AML-193 (cell line): ENCODE measurements around the gene HERC3.

Experiments
- DNase-seq, 2 experiments: peaks; one replicate each; lab custom pipeline; 2025; lab: John Stamatoyannopoulos, UW

HERC3 gene

DNA sequence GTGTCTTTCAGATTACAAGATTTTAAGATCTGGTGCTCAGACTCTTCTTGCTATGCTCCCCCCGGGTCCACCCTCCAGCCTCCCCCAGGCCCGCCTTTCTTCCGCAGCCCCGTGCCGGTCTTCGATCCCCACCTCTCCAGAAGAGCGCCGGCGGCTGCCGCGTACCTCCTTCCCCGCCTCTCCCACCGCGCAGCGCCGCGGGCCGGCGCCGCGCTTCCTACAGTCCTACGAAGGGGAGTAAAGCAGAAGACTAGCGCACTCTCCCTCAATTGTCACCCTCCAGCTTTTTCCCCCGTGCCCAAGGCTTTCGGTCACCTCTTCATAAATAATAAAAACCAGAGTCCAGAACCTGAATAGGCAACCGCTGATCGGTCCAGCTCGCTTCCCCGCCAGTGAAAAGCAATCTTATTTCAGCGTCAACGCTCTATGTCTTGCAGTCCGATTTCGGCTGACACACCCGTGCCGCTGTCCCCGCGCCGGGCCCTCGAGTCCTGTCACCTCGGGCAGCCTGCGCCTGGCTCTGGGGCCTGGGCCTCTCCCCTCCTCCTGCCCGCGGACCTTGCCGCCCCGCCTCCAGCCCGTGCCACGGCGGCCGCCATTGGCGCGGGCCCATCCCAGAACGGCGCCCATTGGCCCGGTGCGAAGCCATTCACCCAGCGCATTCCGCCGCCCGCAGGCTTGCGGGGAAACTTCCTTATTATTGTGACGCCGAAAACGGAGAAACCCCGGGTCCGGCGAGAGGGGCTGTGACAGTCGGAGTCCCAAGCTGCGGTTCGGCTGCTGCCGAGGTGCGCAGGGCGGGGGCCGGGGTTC is at the start of gene HERC3:
TSS of gene HERC3 (plus strand) at position 694 of the 813 bp plus-strand sequence. CDS start 13,344 bp downstream, outside the sequence.
- DNase-seq, result peak; percentile 82 to 88

DNA sequence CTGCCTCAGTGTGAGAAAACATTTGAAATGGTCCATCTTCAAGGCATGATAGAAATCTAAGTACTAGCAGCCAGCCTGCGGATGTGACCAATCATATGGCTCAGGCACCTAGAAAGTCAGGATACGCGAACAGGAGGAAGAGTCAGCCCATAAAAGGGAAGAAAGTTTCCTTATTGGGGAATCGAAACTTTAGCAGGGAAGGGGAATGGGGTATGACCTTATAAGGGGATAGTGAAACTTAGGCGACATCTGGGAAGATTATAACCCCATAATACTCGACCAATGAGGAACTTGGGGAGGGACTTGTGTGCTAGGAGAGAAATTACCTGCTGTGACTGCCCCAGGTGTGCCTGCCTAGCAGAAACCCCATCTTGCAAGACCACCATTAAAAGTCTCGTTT is 42.5 kb upstream of the HERC3 start:
- DNase-seq, result no peak

DNA sequence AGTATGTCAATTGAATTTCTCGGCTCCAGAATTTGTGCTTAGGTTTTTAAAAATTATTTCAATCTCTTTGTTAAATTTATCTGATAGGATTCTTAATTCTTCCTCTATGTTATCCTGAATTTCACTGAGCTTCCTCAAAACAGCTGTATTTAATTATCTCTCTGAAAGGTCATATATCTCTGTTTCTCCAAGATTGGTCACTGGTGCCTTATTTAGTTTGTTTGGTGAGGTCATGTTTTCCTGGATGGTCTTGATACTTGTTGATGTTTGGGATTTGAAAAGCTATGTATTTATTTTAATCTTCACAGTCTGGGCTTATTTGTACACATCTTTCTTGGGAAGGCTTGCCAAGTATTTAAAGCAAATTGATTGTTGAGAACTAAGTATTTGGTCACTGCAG is 24.7 kb upstream of the HERC3 start:
- DNase-seq, result no peak

DNA sequence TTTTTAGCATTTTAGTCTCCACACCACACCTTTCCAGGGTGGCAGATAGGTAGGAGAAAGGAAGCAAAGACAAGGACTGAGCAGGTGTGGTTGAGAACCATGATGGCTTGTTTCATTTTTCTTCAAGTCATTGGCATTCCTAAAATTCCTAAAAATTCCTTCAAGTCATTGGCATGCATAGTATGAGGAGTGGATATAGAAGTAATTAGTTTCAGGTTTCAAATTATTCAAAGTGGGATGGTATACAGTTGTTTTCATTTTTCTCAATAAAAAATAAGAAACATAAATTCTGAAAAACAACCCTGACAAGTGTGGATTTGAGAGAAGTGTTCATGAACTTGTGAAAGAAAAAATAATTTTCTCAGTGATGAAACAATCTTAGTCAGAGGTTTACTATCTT is 22.3 kb upstream of the HERC3 start:
- DNase-seq, result no peak

DNA sequence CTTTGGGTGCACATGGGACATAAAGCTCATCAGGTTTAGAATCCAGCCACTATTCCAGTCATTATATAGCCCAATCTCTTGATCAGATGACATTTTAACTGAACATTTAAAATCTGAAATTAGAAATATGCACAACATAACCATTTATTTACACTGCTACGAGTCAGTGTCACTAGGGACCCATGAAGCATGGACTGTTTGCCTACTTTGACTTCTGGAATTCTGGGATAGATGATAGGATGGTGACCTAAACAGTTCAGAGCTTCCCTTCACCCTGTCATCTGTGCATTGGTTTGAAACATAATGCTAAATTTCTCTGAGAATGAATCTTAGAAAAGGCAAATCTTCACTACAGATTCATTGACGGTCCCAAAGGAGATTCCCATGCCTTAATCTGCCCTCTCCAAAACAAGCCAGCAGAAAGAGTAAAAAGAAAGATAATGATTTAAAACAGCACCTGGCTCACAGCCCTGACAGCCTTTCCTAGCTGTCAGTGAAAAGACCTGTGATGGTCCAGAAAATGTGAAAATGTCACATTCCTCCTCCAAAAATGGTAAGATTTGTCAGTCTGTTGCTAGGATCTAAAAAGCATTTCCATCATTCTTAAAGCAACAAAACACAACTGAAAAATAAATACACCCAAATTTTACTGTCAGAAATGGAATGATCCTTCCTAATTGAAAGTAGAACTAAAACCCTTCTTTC is 18.9 kb upstream of the HERC3 start:
- no peak for DNase-seq

DNA sequence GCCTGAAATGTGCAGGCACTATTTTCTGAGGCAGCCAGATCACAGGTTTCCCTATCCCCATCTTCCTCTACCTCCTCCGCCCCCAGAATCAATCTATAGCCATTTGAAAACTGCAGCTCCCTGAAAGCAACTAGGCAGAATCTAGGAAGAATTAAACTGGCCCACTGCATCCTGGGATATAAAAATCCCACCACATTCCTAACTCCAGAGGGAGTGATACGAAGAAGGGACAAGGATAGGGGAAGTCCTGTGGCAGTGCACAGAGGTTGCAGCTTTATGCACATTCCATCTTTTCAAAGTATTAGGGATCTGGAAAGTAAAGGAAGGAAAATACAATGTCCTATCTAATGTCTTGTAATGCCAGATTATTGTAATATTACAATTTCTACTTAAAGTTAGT is 18.3 kb upstream of the HERC3 start:
- no peak for DNase-seq

DNA sequence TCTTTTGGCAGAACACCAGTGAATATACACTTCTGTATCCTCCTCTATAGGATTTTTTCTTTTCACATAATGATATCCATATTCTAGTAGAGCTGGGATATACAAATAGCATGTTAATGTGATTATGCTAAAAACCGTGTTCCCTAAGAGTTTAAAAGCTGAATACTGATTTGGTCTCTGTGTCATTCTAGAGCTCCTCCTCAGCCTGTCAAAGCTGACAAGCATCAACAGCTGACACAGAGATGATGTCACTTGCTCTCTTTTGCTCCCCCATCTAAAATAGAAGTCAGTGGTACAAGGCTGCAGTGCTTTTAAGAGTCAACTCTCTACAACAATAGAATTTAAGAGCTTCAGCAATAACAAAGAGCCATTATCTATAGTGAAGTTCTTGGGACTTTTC is 17.1 kb upstream of the HERC3 start:
- no peak for DNase-seq

DNA sequence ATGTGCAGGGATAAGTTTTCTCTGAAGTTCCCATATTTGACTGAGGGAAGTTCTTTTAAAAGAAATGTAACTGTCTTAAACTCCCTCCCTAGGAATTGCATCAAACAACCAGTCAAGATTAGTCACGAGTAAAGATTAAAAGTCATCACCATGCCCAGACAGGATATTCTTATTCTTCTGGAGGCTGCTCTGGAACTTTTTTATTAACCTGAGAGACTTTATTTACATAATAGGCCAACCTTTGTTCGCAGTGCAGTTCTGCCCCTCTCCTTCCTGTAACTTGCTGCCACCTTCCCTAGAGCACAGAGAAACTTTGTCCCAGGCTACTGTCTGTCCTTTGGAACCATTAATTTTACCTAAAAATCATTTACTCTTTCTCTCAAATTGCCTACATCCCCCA is 9.8 kb upstream of the HERC3 start:
- DNase-seq, result no peak

DNA sequence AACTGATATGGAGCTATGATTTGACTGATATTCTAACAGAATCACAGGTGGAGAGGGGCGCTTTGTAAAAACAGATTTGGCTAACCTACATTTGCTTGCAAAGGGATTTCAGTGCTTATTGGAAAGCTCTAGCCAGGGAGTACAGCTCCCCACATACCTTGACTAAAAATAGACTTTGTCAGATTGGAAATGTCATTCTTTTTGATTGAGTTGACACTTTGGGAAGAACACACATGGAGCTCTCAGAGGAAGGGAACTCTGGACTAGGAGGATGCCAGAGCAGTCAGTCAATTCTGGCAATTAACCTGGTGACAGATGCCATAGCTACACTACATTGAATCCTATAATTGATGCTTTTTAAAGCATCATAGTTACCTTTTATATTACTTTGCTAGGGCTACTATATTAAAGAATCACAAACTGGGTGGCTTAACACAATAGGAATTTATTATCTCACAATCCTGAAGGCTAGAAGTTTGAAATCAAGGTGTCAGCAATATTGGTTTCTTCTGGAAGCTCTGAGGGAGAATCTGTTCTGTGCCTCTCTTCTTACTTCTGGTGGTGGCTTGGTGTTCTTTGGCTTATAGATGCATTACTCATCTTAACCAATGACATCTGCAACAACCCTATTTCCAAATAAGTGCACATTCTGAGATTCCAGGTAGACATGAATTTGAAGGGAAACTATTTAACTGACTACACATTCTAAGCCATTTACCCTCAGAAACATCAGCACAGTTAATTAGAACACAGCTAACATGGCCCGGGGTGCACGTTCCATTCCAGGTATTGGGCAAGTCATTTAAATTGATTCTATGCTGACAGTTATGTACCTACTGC is 8.4 kb upstream of the HERC3 start:
- DNase-seq, result no peak

DNA sequence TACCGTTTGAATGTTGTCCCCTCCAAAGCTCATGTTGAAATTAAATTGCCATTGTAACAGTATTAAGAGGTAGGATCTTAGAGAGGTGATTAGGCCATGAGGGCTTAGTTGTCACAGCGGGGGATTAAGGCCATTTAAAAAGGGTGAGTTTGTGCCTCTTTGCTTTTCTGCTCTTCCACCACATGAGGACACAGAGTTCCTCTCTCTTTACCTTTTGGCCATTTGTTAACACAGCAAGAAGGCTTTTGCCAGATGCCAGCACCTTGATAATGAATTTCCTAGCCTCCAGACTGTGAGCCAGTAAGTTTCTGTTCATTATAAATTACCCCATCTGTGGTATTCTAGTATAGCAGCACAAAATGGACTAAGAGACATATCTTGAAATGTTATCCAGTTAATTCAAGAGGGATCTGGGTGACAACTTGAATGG is 7.8 kb upstream of the HERC3 start:
- no peak for DNase-seq

DNA sequence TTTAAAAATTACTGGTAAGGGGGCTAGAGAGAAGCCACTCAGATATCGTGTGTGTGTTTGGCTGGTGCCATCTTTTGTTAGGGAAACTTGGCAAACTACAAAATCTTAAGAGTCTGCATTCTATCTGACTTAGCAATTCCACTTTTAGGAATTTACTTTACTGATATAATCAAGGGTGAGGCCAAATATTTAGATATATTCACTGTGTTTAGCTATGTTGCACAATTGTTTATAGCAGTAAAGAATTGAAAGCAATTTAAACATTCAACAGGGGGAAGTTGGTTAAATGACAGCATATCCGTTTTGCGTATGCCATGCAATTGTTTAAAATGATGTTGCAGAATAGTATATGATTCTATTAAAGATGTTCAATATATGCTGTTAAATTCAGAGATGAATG is 6.4 kb upstream of the HERC3 start:
- DNase-seq, result no peak

DNA sequence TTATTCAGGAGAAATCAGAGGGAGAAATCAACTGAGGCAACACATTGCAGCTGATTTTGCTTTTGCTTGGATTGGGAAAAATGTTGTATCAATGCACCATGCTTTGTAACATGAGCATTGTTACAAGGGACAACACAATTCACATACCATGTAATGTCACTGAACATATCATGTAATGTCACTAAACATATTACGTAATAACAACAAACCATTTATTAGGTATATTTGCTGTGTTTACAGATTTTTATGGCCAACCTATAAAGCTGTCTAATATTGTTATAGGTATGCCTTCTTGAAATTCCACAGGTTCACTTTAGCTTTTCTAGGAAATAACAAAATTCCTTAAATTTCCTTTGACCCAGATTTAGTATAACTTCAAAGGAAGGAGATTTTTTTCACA is 5.0 kb upstream of the HERC3 start:
- no peak for DNase-seq

DNA sequence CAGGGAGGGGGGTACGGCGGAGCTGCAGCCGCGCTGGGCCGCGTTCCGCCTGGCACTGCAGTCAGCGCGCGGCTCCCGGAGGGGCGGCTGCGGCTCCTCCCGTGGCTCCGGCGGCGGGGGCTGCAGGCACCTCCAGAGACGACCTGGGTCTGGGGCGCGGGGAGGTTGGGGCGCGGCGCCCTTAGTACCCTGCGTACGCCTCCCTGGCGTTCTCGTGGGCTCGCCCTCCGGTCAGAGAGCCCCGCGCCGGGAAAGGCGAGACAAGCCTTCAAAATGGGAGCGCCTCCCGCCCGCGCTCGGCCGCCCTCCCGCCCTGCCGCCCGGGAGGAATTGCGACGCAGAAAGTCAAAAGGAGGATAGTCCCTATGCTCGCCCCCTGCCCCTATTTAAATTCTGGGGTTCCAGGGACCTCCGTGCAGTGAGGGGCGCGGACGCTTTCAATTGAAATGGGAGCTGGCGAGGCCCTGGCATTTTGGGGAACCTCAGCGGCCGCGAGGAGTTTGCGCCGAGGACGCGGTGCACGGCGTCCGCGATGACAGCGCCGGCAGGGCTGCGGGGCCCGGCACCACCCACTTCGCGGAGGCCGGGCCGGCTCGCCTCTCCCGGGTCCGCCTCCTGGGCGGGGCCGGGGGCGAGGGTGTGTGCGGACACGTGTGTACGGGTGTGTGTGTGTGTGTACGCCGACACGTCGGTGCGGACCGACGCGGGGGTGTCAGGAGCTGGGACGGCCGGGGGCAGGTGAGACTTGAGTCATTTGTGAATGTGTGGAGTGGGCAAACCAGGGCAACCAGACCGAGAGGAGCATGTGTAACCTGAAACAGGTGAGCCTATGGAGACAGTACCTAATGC is 544 bp downstream of the HERC3 start:
- DNase-seq, result peak; percentile 63 to 73

DNA sequence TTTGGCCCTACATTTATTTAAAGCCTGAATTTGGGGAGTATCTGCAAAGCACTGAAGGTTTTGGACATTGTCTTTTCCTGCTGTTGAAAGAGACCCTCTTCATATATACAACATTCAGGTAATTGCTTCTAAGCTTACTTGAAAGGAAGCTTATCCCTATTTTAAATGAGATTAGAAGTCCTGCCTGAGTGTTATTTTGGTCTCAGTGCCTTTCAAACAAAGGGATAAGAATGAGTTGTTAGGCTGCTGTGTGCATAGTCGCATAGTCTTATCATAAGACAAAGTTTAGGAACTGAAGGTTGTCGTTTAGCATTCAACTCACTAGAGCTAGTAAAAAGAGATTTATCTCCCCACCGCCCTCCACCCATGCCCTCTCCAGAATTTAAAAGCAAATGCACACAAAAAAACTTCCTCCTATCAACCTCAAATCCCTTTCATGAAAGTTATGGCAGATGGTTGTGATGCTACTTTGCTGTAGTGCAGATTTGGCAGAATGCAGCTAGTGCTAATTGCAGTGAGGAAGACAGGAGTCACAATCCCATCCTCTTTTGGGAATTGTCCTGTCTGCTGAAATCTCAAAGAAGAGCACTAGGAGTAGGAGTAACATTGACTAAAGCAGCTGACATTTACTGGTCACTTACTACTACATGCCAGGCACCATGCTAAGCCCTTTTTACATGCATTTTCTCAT is 5.8 kb downstream of the HERC3 start:
- no peak for DNase-seq

DNA sequence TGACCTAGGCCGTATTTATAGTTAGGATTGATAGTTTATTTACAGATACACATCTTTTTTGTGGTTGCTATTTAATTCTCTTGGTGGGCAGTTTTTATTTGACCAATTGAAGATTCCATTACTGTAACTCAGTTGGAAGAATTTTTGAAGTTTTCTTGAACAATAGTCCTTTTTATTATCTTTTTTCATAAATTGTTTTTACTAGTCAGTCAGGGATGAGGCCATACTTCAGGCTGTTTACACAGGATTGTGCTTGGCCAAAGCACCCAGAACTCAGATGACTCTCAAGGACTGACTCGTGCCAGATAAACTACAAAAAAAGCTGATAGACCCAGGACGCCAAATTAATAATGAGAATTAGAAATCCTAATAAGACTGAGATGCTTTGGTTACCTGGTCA is 7.0 kb downstream of the HERC3 start:
- no peak for DNase-seq

DNA sequence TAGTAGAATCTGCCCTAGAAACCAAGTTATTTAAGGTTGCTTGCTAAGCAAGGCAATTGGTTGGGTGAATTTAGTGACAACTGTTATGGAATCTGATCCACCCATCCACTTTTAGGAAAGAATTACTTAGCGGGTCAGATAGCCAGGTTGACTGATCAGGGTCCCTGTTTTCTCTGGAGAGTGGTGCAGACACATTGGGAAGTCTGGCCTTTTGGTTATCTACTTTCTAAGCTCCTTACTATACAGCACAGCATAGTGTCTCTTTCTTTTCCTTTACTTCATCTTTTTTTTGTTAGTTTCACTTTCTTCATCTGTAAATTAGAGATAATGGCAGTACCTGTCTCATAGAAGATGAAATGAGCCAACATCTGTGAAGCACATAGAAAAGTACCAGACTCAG is 7.4 kb downstream of the HERC3 start:
- no peak for DNase-seq

DNA sequence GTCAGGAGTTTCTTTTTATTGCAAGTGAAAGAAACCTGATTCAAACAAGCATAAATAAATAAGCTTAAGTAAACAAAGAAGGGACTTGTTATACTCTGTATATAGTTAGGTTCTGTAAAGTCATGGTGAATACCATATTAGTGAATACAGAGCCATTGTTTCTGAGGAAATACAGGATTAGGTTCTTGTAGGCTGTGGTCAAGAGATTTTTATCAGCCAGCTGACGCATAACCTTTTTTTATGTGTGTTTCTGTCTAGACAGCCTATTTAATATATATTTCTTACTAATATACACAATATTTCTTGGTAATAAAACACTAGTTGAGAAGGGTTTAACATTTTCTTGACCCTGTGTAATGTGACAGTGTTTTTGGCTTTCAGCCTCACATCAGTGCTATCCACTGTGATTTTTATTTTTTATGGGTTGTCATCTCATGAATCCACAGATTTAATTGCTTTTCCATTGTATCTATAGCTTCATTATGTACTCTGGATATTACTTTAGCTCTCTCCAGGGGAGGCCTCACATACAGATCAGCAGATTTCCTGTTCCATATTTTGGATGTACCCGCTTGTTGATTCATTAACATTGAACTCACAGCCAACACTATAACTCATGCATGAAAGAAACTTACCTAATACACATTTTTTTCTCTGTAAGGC is 8.0 kb downstream of the HERC3 start:
- DNase-seq, result no peak

DNA sequence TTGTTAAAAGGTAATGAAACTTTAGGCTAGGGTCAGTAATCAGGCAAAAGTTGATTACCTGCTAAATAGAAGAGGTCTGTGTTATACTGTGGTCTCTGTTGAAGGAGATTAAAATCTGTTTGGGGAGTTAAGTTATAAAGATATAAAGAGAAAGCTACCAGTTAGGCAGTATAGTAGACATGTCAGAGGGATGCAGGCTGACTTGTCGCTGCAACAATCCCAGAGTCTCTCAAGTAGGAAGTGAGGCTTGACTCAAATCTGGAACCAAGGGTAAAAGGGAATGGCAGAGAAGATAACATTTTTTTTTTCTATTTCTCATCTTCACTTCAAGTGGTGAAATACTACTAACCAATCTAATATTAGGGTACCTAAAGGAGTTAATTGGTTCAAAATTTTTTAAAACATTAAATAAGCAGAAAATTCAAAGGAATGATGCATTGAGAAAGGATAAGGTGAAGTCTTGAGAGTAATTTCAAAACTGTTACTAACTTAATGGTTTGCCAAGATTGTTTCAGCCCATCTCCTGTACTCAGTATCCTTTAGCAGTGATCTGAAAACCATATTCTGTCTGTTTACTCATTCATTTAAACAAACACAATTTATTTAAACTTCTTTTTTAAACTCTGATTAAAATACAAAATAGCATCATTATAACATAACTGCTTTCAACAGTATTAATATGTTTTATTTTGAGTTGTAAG is 12.8 kb downstream of the HERC3 start:
- no peak for DNase-seq

DNA sequence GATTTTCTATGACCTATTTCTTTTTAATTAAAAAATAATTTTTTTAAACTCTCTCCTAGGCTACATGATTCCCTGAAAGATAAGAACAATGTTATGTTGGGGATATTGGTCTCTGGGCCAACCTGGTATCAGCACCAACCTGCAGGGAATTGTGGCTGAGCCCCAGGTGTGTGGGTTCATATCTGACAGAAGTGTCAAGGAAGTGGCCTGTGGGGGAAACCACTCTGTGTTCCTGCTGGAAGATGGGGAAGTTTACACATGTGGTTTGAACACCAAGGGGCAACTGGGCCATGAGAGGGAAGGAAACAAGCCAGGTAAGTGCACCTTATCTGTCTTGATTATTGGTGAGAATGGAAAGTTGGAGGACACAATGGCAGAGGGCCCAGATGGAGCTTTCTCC is 13.5 kb downstream of the HERC3 start:
- DNase-seq, result no peak

DNA sequence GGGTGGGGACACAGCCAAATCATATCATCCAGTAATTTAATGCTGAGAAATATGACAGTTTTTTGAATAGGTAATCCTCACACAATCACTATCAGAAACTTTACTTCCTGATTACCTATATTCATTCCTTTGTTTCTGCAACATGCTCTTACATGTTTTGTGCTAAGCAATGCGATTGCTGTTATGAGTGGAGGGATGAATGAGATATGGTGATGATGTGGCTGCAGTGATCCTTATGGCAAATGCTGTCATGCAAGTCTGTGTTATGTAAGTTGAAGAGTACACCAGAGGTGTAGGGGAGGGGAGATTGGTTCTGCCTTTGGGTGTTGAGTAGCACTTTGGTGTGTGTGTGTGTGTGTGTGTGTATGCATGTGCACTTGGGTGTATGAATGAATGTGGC is 14.6 kb downstream of the HERC3 start:
- no peak for DNase-seq
